ENCODE measurements around the gene PNMA8A.

DNA sequence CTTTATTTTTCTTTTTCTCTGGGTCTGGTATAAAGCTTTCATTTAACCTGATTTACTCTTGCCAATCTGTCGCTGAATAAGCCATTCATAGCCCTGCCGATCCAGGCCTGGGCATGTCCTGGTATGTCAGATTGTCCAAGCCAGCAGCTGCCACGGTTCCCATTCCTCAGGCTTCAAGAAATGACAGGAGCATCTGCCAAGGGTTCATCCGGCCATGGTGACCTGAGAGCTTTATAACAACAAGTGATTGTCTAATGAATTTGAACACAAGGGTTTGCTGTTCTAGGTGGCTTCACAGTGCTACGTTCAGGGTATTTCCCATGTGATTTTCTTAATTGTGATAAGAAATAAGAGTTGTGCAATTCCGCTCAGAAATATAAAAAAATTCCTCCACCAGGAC lies 20.0 kb downstream of the PNMA8A start:
- TF ChIP-seq POLR2AphosphoS5 (IDR thresholded peaks at IDR 0.05) (no peak), POLR2A (IDR thresholded peaks at IDR 0.05) (no peak)
- TF ChIP-seq, protein P1, sequence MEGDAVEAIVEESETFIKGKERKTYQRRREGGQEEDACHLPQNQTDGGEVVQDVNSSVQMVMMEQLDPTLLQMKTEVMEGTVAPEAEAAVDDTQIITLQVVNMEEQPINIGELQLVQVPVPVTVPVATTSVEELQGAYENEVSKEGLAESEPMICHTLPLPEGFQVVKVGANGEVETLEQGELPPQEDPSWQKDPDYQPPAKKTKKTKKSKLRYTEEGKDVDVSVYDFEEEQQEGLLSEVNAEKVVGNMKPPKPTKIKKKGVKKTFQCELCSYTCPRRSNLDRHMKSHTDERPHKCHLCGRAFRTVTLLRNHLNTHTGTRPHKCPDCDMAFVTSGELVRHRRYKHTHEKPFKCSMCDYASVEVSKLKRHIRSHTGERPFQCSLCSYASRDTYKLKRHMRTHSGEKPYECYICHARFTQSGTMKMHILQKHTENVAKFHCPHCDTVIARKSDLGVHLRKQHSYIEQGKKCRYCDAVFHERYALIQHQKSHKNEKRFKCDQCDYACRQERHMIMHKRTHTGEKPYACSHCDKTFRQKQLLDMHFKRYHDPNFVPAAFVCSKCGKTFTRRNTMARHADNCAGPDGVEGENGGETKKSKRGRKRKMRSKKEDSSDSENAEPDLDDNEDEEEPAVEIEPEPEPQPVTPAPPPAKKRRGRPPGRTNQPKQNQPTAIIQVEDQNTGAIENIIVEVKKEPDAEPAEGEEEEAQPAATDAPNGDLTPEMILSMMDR (IDR thresholded peaks at IDR 0.05) = no peak

Measured in sigmoid colon (tissue), 4 donors.